GM12865 (cell line): ENCODE measurements around the gene RAB14.

ENCODE experiments used
- DNase-seq: peaks from one replicate; pipeline ENCODE4 v3.0.0; 2010; ENCODE audit warnings: low read depth
- H3K4me3 ChIP-seq: 2 replicates; pipeline ENCODE4 v1.5.1; 2011; ENCODE audit warnings: mild to moderate bottlenecking, low read depth, low read length, control low read depth
- CTCF ChIP-seq: IDR thresholded peaks from 2 replicates; pipeline ENCODE4 v1.5.1; 2011; ENCODE audit warnings: low read length, control low read depth, low read depth, inconsistent platforms; ENCODE audit not compliant: insufficient read depth; ENCODE audit errors: missing control alignments

RAB14 gene

GRCh38 chr9:121201738-121202533 is at the start of gene RAB14:
RAB14 (minus strand) TSS chr9:121201869; CDS start chr9:121193412, 8,457 bp downstream.
- peak; percentile 62 for TF ChIP-seq CTCF
- DNase-seq: peak; percentile 99
- peak within 1 kb of the TSS; percentile 71 for H3K4me3 ChIP-seq

GRCh38 chr9:121249563-121249962 is 47.9 kb upstream of the RAB14 start:
- TF ChIP-seq CTCF: no peak

GRCh38 chr9:121246821-121247561 is 45.3 kb upstream of the RAB14 start:
- no peak for DNase-seq
- no peak overlapping the region for H3K4me3 ChIP-seq

More at GRCh38 chr9:121249563-121249962, 47.9 kb upstream of the RAB14 start:
- H3K4me3 ChIP-seq: no peak overlapping the region
- peak; percentile 55 for DNase-seq

GRCh38 chr9:121242959-121243346 is 41.3 kb upstream of the RAB14 start:
- no peak for DNase-seq
- no peak for TF ChIP-seq CTCF

More at GRCh38 chr9:121246821-121247561, 45.3 kb upstream of the RAB14 start:
- no peak for TF ChIP-seq CTCF

GRCh38 chr9:121242219-121242958 is 40.7 kb upstream of the RAB14 start:
- DNase-seq: no peak
- TF ChIP-seq CTCF: no peak
- no peak overlapping the region for H3K4me3 ChIP-seq

More at GRCh38 chr9:121242959-121243346, 41.3 kb upstream of the RAB14 start:
- no peak overlapping the region for H3K4me3 ChIP-seq

GRCh38 chr9:121240472-121241135 is 38.9 kb upstream of the RAB14 start:
- DNase-seq: no peak
- H3K4me3 ChIP-seq: no peak overlapping the region
- TF ChIP-seq CTCF: no peak
